Erythroblast (primary cell): ENCODE results near the gene TFF2.

Source experiments
- GATA1 ChIP-seq: IDR thresholded peaks from 2 replicates; pipeline ENCODE4 v1.6.1; 2011; ENCODE audit warnings: low read depth, mild to moderate bottlenecking, control low read depth, low read length, moderate library complexity
- POLR2A ChIP-seq: IDR thresholded peaks from 2 replicates; pipeline ENCODE4 v1.6.1; 2011; ENCODE audit warnings: mild to moderate bottlenecking, low read length

DNA sequence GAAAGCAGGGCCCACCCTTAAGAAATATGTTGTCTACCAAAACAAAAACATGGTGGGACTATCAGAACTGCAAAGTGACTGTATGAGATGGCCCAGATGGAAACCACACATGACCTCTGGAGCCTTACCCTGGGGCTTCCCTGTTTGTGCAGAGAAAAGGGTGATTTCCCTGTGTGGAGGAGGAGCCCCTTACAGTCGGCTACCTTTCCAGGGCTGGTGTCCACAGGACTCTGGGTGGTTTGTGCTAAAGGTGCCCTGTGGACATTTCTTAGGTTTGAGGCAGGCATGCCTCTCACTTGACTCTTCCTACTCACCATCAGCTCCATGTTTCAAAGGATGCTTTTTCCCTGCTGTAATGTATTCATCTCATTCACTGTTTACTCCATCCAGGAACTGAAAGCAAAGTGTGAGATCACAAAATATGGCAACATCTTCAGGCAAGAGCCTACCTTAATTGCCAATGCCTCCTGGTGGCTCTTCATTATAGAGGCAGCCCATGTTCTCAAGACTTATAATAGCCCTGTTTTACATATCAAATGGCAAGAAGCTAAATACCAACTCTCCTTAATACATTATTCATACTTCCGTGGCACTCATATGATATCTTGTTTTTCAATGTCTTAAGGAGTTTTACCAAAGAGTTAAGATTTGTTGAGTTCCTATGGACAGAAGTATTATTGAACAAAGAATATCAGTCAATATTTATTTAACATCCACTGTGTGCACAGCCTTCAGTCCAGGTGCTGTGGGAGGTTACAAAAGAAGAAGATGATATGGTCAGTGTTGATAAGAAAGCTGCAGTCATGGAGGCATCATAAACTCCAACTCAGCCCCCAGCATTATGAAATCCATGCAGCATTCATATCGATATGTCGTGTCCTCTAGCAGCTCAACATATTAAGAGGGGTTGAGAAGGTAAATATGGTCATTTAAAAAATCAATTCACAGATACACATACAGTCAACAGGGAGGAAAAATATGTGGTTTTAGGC lies 20.1 kb downstream of the TFF2 start:
- no peak for TF ChIP-seq POLR2A
- TF ChIP-seq GATA1: no peak
